ENCODE measurements around the gene PTPRG. TPM values are rescaled to one million over a fixed set of nuclear protein-coding genes. Genes with fewer than 3 reads are reported as not detected.
"Not testable (repeated sequence)": the region's sequence is repeated elsewhere in the genome, so short reads cannot be mapped to it uniquely, and the experiment has no call there.

Gene PTPRG
- total RNA-seq, 2 donors from 2014 or later = 26.0 to 26.3 TPM

DNA sequence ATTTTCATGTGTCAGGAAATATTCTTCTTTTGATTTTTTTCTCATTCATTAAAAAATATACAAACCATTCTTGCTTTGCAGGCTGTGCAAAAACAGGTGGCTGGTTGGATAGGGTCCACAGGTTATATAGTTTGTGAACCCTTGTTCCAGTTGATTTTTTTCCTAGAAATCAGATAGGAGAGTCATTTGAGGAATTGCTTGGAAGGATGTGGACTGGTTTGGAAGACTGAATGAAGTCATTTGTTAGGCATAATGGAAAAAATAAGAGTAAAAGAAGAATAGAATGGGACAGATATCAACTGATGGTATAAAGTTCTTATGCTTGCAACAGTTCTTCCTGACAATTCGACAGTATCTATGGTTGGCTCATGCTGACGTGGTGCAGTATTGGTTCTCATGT lies 189.4 kb downstream of the PTPRG start:
- Histone ChIP-seq H3K27me3 (no peaks in the 10 kb centered on the region), H3K9me3 (no peaks in the 10 kb centered on the region), H3K4me3 (no peak overlapping the region), H3K36me3 (no peaks in the 10 kb centered on the region), H3K27ac (no peak overlapping the region), H3K9ac (ENCODE audit: low read depth in 2 of 2, low read length in 2 of 2) (no peak overlapping the region), H3K4me1 (no peaks in the 10 kb centered on the region)
- no peak for DNase-seq
- intact Hi-C loops (cut with DNase I) = no loop called here
- no peak for TF ChIP-seq CTCF (IDR thresholded peaks at IDR 0.05)

DNA sequence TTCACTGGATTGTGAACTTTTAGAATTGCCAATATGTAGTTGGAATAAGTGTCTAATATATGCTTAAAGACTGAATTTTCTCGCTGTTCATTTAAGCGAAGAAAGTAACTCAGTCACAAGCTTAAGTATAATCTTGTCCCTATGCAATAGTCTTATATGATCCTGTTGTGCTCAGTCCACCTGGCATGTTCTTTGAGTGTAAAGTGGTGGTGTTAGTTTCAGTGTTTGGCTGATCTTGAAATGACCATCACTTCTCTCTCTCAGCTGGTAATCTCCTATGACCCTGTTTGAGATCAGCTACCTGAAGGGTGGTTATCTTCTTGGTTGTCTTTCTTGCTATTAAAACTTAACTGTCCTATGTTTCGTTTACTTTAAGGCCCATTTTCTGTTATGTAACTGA lies 197.5 kb downstream of the PTPRG start:
- no peak for TF ChIP-seq CTCF (IDR thresholded peaks at IDR 0.05)
- no peak overlapping the region for H3K9ac ChIP-seq (ENCODE audit: low read depth in 2 of 2, low read length in 2 of 2)
- no peaks in the 10 kb centered on the region for H3K4me1 ChIP-seq
- no peak for DNase-seq
- no peaks in the 10 kb centered on the region for H3K27me3 ChIP-seq
- no peak overlapping the region for H3K27ac ChIP-seq
- no peaks in the 10 kb centered on the region for H3K36me3 ChIP-seq
- H3K9me3 ChIP-seq = no peaks in the 10 kb centered on the region
- intact Hi-C loops (cut with DNase I) = no loop called here
- H3K4me3 ChIP-seq = no peak overlapping the region

GRCh38 chr3:61760783-61761182 lies 199.4 kb downstream of the PTPRG start:
- H3K27me3 ChIP-seq; intact Hi-C loops (cut with DNase I); H3K27ac ChIP-seq; H3K36me3 ChIP-seq; H3K4me1 ChIP-seq; H3K9me3 ChIP-seq; H3K9ac ChIP-seq (ENCODE audit: low read depth in 2 of 2, low read length in 2 of 2); H3K4me3 ChIP-seq; DNase-seq: not testable (repeated sequence)

- no peaks in the 10 kb centered on the region for H3K36me3 ChIP-seq
- H3K27me3 ChIP-seq = no peaks in the 10 kb centered on the region
- no peak overlapping the region for H3K27ac ChIP-seq
- H3K4me3 ChIP-seq = no peak overlapping the region
- H3K4me1 ChIP-seq = no peaks in the 10 kb centered on the region
- DNase-seq = no peak
- H3K9me3 ChIP-seq = no peaks in the 10 kb centered on the region
- TF ChIP-seq CTCF (IDR thresholded peaks at IDR 0.05) = no peak
- no peak overlapping the region for H3K9ac ChIP-seq (ENCODE audit: low read depth in 2 of 2, low read length in 2 of 2)
- intact Hi-C loops (cut with DNase I) = no loop called here
Measured at GRCh38 chr3:61761694-61762430, 200.5 kb downstream of the PTPRG start.

DNA sequence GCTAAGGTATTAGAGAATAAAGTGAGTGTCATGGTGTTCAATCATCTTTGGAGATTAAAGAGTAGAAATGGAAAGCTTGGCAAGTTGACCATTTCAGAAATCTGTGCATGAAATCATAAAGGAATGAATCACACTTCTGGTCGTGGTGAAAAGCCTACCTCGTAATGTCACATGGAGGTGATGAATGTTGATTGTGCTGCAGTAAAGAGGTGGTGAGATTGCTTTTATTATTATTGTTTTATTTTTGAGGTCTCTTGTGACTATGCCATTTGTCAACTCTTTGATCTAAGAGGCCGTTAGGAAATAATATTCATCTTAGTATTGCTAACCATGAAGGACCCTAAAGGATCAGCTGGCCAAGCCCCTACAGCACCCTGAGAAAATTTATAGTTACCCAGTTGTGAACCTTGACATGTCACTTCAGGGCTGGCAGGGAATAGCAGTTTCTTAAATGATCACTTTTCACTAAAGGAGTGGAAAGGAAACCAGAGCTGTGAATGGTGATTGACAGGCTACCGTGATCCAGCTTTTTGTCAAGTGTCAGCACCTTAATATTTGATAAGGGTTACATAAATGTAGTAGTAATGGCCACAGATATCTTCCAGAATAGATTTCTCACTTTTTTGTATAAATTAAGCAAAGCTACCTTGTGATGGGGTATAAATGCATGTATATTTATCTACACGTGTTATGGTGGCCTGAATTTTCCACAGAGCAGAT lies 203.9 kb downstream of the PTPRG start:
- H3K4me3 ChIP-seq = no peak overlapping the region
- H3K36me3 ChIP-seq = no peaks in the 10 kb centered on the region
- no peak for DNase-seq
- TF ChIP-seq CTCF (IDR thresholded peaks at IDR 0.05) = no peak
- intact Hi-C loops (cut with DNase I) = no loop called here
- no peaks in the 10 kb centered on the region for H3K9me3 ChIP-seq
- no peaks in the 10 kb centered on the region for H3K4me1 ChIP-seq
- H3K27me3 ChIP-seq = no peaks in the 10 kb centered on the region
- no peak overlapping the region for H3K27ac ChIP-seq
- H3K9ac ChIP-seq (ENCODE audit: low read depth in 2 of 2, low read length in 2 of 2) = no peak overlapping the region
